GM18505 (cell line): Measurements from ENCODE around the gene DIRAS1.

Experiments used
- ATAC-seq: cut with Tn5 transposase; IDR thresholded peaks from one replicate; pipeline ENCODE4 v1.9.1; 2021; ENCODE audit not compliant: unreplicated experiment
- POLR2A ChIP-seq: IDR thresholded peaks from 4 replicates; pipeline ENCODE4 v1.6.1; 2011; ENCODE audit warnings: borderline replicate concordance; ENCODE audit not compliant: insufficient read depth, insufficient read length; ENCODE audit errors: extremely low read depth

The DIRAS1 gene

DNA sequence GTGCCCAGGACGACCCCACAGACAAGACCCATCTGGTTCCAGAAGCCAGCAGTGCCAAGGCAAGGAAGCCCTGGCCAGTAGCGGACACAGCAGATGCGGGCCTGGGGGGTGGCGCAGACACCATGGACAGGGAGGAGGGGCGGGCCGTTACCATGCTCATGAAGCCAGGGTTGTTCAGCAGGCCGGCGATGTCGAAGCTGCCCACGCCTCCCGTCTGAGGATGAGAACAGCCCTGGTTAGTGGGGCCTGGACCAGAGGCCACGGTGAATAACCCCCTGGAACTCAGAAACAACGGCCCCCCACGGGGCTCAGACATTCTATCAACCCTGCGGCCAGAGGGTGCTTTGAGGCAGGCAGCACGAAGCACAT is 40.1 kb upstream of the DIRAS1 start:
- TF ChIP-seq POLR2A: no peak
- ATAC-seq: no peak

DNA sequence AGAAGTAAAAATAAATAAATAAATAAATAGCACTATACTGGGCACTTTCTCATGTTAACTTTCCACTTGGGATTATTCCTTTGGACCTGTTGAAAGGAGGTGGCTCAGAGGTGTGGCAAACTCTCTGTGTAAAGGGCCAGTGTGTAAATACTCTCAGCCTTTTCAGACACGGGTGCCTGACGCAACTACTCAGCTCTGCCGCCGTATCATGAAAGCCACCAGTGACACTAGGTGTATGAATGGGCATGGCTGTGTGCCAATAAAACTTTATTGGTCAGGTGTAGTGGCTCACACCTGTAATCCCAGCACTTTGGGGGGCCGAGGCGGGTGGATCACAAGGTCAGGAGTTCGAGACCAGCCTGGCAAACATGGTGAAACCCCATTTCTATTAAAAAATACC is 38.8 kb upstream of the DIRAS1 start:
- TF ChIP-seq POLR2A: no peak
- ATAC-seq: no peak

DNA sequence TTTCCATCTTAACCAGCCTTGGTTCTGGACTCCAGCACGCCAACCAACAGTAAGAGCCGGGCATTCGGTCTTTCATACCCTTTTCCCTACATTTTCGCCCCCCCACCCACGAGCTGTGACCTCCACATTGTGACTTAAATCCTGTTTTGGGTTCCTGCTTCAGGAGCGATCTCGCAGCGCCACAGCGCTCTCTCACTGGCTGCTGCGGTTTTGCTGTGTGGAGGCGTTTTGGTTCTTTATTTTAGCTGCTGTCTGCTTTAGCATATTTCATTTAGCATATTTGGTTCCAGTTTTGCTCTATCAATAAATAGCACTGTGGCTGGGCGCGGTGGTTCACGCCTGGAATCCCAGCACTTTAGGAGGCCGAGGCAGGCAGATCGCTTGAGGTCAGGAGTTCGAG is 38.2 kb upstream of the DIRAS1 start:
- no peak for ATAC-seq
- no peak for TF ChIP-seq POLR2A

DNA sequence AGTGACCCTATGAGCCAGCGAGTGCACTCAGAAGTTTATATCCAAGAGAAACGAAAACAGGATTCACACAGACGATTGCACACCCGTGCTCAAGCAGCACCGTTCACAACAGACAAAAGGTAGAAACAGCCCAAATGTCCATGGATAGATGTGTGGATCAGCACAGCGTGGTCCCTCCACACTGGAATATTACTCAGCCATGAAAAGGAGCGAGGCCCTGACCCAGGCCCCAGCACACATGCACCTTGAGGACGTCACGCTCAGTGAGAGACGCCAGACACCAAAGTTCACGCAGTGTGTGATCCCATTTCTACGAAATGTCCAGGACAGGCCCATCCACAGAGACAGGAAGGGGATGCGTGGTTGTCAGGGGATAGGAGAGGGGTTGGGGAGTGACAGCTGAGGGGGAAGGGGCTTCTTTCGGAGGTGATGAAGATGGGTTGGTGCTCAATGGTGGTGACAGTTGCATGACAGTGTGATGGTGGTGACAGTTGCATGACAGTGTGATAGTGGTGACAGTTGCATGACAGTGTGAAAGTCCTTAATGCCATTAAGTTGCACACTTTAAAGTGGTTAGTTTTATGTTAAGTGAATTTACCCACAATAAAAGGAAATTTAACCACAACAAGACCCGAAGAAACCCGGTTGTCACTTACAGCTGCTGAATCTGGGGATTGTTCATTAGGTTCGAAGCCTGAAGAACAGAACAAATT is 37.6 kb upstream of the DIRAS1 start:
- no peak for TF ChIP-seq POLR2A

DNA sequence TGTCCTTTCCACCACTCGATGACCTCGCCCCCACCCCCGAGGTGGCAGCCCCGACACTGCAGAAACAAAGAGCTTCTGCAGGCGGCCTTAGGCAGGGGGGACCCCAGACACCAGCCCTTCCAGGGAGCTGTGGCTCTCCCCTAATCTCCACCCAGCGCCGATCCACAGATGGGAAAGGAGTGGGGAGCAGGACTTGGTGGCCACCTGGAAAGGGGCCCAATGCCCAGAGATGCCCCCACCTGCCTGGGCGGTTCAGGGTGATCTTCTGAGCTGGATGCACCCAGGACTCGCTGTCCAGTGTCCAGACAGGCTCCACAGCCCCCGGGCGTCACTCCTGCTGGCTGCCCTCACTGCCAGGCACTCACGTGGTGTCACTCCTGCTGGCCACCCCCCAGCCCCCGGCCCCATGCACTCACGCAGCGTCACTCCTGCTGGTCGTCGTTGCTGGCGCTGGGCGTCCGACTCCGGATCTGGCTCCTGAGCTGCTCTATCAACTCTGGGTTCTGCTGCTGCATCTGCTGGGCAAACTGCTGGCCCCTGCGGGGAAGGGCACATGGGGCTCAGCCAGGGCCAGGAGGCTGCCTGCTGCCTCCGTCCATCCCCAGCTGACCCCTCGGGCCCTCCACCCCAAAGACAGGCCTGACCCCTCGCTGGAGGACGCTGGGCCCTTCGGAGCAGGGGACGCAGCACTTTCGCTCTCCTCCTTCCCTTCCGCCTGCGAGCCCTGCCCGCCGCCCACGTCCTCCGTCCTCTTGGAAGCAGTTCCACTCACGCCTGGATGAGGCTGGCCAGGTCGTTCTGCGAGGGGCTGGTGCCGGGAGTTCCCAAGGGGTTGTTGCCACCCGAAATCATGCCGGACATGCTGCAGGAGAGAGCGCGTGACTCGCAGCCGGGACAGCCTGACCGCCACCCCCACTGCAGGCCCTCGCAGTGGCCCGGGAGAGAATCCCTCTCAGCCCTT is 36.0 kb upstream of the DIRAS1 start:
- ATAC-seq: no peak
- TF ChIP-seq POLR2A: no peak

More for the DNA sequence above, 37.6 kb upstream of the DIRAS1 start:
- ATAC-seq: no peak

DNA sequence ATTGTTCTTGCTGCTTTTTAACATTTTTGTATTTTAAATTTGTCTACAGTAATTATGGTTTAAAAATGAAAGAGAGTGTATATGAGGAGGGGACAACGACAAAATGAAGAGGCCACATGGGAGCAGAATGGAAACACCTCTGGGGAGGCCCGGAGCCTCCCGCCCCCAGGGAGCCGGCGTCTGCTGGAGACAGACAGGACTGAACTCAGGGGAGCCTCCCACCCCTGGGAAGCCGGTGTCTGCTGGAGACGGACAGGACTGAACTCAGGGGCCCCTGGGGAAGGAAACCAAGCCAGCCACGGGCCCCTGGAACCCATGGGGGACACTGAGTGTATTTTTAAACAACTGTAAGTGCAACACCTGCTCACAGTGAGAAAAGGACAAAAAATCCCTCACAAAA is 35.3 kb upstream of the DIRAS1 start:
- TF ChIP-seq POLR2A: no peak
- ATAC-seq: no peak

DNA sequence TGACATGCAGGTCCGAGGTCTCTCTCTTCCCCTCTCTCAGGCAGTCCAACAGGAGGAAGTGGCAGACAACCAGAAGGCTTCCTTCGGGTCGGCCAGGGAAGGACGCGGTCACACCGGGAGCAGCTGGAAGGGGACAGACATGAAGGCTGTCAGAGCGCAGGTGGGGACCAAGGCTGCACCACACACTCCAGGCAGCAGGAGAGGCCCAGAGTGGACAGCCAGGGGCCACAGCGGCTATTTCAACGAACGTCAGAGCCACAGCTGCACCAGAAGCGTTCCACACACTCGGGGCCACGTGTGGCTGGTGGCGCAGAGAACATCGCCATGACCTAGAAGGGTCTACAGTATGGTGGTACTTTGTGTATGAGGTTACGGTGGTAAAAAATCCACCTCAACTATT is 34.6 kb upstream of the DIRAS1 start:
- ATAC-seq: no peak
- no peak for TF ChIP-seq POLR2A

DNA sequence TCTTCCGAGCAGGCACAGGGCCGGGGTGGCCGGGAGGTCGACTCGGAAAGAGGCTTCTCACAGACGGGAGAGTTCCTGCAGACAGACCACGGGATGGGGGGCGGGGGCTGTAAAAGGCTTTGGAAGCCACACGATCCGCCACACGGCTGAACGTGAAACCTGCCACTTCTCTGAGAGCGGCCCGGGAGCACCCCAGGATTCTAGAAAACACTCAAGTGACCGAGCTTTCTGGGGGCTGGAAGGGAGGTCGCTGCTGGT is 34.2 kb upstream of the DIRAS1 start:
- TF ChIP-seq POLR2A: no peak
- ATAC-seq: no peak

DNA sequence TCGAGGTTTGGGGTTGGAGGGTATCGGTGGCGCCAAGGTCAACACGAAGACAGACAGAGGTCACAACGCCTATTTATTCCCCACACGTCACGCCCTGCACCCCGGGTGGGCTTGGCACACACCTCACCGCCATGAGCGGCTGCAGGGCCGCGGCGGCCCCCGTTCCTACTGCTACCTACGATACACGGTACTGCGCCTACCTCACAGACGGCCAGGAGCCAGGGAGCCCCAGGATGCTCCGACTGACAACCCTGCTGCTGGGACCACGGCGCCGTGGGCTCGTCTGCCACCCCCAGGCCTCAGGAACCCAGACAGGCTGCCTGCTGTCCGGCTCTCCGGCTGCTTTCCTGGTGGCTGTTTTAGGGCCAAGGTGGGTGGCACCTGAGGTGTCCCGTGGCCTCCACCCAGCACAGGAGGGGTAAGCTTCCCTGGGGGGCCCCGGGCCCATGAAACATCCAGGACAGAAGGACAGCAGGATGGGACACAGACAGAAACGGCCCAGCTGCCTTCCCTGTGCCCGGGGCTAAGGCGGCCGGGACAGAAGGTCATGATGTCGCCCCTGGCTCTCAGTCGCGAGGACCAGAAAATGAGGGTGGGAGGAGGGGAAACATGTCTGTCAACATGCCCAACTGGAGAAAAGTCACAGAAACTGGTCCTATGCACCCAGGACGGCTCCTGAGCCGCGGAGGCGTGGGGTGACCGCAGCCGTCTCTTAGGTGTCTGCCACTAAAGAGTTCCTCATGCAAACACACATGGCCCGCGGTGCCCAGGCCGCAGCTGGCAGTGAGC is 33.7 kb upstream of the DIRAS1 start:
- no peak for ATAC-seq
- no peak for TF ChIP-seq POLR2A

DNA sequence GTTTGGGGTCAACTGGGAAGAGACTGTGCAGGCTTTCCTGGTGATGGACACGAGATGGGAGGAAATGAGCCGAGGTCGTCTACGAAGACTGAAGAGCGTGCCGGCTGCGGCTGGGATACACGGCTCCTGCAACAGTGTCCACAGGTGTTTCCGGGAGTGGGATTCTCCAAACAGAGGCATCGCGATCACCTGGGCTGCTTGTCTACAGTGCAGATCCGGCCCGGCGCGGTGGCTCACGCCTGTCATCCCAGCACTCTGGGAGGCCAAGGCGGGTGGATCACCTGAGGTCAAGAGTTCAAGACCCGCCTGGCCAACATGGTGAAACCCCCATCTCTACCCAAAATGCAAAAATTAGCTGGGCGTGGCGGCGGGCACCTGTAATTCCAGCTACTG is 30.3 kb upstream of the DIRAS1 start:
- no peak for ATAC-seq
- no peak for TF ChIP-seq POLR2A

DNA sequence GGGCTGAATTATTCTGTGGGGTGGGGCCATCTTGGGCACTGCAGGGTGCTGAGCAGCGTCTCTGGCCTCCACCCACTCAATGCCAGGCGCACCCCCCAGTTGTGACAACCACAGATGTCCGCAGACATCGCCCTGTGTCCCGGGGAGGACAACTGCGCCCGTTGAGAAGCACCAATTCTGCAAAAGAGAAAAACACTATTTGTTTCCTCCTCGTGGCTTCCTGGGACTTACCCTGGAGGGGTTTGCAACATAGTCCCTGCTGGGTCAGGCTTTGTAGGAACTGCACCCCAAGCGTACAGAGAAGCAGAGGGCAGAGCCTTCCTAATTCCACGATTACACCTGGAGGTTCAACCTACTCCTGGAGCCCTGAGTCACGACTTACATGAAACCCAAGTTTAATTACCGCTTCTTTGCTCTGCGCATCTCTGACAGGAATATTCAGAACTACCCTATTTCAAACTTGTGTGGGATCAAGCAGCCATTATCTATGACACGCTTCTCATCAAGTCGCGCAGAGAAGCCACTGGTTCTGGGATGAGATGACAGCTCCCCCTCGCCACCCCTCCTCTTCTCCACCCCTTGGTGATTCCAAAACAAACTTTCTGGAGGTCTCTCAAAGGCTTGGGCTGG is 29.8 kb upstream of the DIRAS1 start:
- ATAC-seq: no peak
- no peak for TF ChIP-seq POLR2A

DNA sequence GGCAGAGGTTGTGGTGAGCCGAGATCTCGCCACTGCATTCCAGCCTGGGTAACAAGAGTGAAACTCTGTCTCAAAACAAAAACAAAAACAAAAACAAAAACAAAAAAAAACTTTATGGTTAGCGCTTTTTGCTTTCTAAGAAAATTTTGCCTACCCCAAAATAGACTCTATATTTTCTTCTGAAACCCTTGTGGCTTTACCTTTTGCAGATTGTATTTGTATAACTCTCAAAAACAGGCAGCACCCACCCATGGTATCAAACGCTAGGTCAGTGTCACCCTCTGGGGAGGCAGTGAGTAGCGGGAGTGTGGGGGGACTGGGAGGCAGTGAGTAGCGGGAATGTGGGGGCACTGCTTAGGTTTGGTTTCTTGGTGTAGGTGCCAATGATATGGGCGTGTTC is 26.2 kb upstream of the DIRAS1 start:
- ATAC-seq: no peak
- TF ChIP-seq POLR2A: no peak

DNA sequence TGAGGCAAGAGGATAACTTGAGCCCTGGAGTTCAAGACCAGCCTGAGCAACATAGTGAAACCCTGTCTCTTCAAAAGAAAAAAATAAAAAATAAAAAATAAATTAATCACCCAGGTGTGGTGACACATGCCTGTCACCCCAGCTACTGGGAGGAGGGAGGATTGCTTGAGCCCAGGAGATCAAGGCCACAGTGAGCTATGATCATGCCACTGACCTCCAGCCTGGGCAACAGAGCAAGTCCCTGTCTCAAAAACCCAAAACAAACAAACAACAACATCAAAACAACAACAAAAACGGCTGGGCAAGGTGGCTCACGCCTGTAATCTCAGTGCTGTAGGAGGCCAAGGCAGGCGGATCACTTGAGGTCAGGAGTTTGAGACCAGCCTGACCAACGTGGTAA is 22.9 kb upstream of the DIRAS1 start:
- ATAC-seq: no peak
- no peak for TF ChIP-seq POLR2A
